GM23338 (cell line): Measurements from ENCODE around the gene ECHDC3. TPM values are rescaled to one million over a fixed set of nuclear protein-coding genes. Genes with fewer than 3 reads are reported as not detected.

Experiments
- ATAC-seq: fragments of 200-7000 bp; cut with Tn5 transposase; 3 replicates; pipeline ENCODE4 v1.9.1; 2020
- DNase-seq: peaks from one replicate; pipeline ENCODE4 v3.0.0-alpha.2; 2015; ENCODE audit warnings: low spot score
- H2AFZ ChIP-seq: fragments of 200-600 bp; sonication (generic); 2 replicates; pipeline ENCODE4 v1.8.0; 2016; ENCODE audit warnings: antibody characterized with exemption, mild to moderate bottlenecking, moderate library complexity
- H3F3A ChIP-seq: fragments of 200-600 bp; sonication (generic); replicated peaks from 2 replicates; pipeline ENCODE4 v1.8.0; 2017; ENCODE audit warnings: antibody characterized with exemption, mixed run types, low read depth
- H3K27ac ChIP-seq: fragments of 200-600 bp; sonication (generic); 2 replicates; pipeline ENCODE4 v1.6.1; 2016; ENCODE audit warnings: low read depth
- H3K27me3 ChIP-seq: fragments of 200-600 bp; sonication (generic); 2 replicates; pipeline ENCODE4 v1.8.0; 2016; ENCODE audit warnings: mild to moderate bottlenecking, mixed run types, moderate library complexity; ENCODE audit not compliant: insufficient read depth
- H3K36me3 ChIP-seq: fragments of 200-600 bp; sonication (generic); 2 replicates; pipeline ENCODE4 v1.8.0; 2016; ENCODE audit warnings: mild to moderate bottlenecking; ENCODE audit not compliant: insufficient read depth
- H3K4me1 ChIP-seq: fragments of 200-600 bp; sonication (generic); 2 replicates; pipeline ENCODE4 v1.8.0; 2016; ENCODE audit warnings: mild to moderate bottlenecking, moderate library complexity; ENCODE audit not compliant: insufficient read depth
- H3K4me2 ChIP-seq: fragments of 200-600 bp; sonication (generic); 2 replicates; pipeline ENCODE4 v1.7.1; 2017; ENCODE audit warnings: mixed run types
- H3K4me3 ChIP-seq: fragments of 200-600 bp; sonication (generic); 2 replicates; pipeline ENCODE4 v1.6.1; 2016; ENCODE audit warnings: mixed run types
- H3K79me2 ChIP-seq: fragments of 200-600 bp; sonication (generic); replicated peaks from 2 replicates; pipeline ENCODE4 v1.8.0; 2017; ENCODE audit warnings: mild to moderate bottlenecking; ENCODE audit not compliant: insufficient read depth
- H3K9me2 ChIP-seq: fragments of 200-600 bp; sonication (generic); 2 replicates; pipeline ENCODE4 v1.8.0; 2017; ENCODE audit not compliant: insufficient read depth
- H4K20me1 ChIP-seq: fragments of 200-600 bp; sonication (generic); replicated peaks from 2 replicates; pipeline ENCODE4 v1.8.0; 2017; ENCODE audit warnings: mild to moderate bottlenecking; ENCODE audit not compliant: insufficient read depth
- H3K27ac Mint-ChIP-seq: 2 replicates; pipeline ENCODE4 v1.8.0; 2020; ENCODE audit warnings: inconsistent platforms, mild to moderate bottlenecking, moderate library complexity, mixed read lengths
- H3K27me3 Mint-ChIP-seq: 3 replicates; pipeline ENCODE4 v1.8.0; 2022; ENCODE audit warnings: low read depth, mild to moderate bottlenecking, moderate library complexity, mixed read lengths, inconsistent platforms; ENCODE audit not compliant: insufficient read depth, poor library complexity
- H3K36me3 Mint-ChIP-seq: 3 replicates; pipeline ENCODE4 v1.8.0; 2021; ENCODE audit warnings: low read depth, mild to moderate bottlenecking, inconsistent platforms, moderate library complexity, mixed read lengths
- H3K4me1 Mint-ChIP-seq: 3 replicates; pipeline ENCODE4 v1.8.0; 2020; ENCODE audit warnings: mild to moderate bottlenecking, inconsistent platforms, mixed read lengths
- H3K4me3 Mint-ChIP-seq: 3 replicates; pipeline ENCODE4 v1.8.0; 2021; ENCODE audit warnings: moderate library complexity, mild to moderate bottlenecking, inconsistent platforms, mixed read lengths
- H3K9me3 Mint-ChIP-seq: 3 replicates; pipeline ENCODE4 v1.8.0; 2020; ENCODE audit warnings: moderate library complexity, mild to moderate bottlenecking, inconsistent platforms, mixed read lengths
- EZH2 ChIP-seq: fragments of 200-600 bp; sonication (generic); IDR thresholded peaks from one replicate; pipeline ENCODE4 v1.8.0; 2017; ENCODE audit warnings: antibody characterized with exemption, mild to moderate bottlenecking, low read depth; ENCODE audit not compliant: unreplicated experiment
- EZH2phosphoT487 ChIP-seq: fragments of 200-600 bp; sonication (generic); IDR thresholded peaks from one replicate; pipeline ENCODE4 v1.8.1; 2018; ENCODE audit warnings: antibody characterized with exemption; ENCODE audit not compliant: unreplicated experiment
- NANOG ChIP-seq: IDR thresholded peaks from 2 replicates; pipeline ENCODE4 v1.6.1; 2016; ENCODE audit warnings: antibody characterized with exemption, borderline replicate concordance
- POLR2AphosphoS5 ChIP-seq: IDR thresholded peaks from 2 replicates; pipeline ENCODE4 v1.6.1; 2016; ENCODE audit warnings: antibody characterized with exemption, low read depth
- ZNF114 ChIP-seq: fragments of 250-450 bp; sonication (Bioruptor Pico); IDR thresholded peaks from 2 replicates; pipeline ENCODE4 v1.5.0; 2020; ENCODE audit warnings: mild to moderate bottlenecking, moderate library complexity
- ZNF331 ChIP-seq: fragments of 250-450 bp; sonication (Bioruptor Pico); IDR thresholded peaks from 2 replicates; pipeline ENCODE4 v1.5.0; 2020; ENCODE audit warnings: low read depth, mild to moderate bottlenecking, moderate library complexity
- polyA plus RNA-seq: library from polyadenylated mRNA; unstranded; fragments of >200 nt; fragmentation: Nextera tagmentation; extraction: Ambion mirVana; gene quantifications from 2 replicates; pipeline ENCODE4 v1.2.1, GENCODE V29; 2016
- total RNA-seq: library from RNA; depleted of rRNA; stranded (reverse); fragments of >200 nt; shearing (Covaris generic); gene quantifications from 2 replicates; pipeline ENCODE4 v1.2.3, GENCODE V29; 2014
- TF ChIP-seq, protein P1 (sequence below): fragments of 250-450 bp; sonication (Bioruptor Pico); IDR thresholded peaks from 2 replicates; pipeline ENCODE4 v1.5.0; 2020; ENCODE audit warnings: mild to moderate bottlenecking, moderate library complexity
- TF ChIP-seq, protein P2 (sequence below), 2 experiments: fragments of 200-600 bp in 1 of 2; sonication (generic) in 1 of 2; conservative IDR thresholded peaks; 2 replicates each; pipeline versions ENCODE4 v1.5.1 to v1.6.1; 2016 to 2017; ENCODE audit warnings: antibody characterized with exemption in 2 of 2, low read depth in 2 of 2, mild to moderate bottlenecking in 2 of 2, moderate library complexity in 1 of 2

ECHDC3 gene
- total and polyA plus RNA-seq, 2 experiments from 2014 or later: 16.3 to 50.1 TPM

DNA sequence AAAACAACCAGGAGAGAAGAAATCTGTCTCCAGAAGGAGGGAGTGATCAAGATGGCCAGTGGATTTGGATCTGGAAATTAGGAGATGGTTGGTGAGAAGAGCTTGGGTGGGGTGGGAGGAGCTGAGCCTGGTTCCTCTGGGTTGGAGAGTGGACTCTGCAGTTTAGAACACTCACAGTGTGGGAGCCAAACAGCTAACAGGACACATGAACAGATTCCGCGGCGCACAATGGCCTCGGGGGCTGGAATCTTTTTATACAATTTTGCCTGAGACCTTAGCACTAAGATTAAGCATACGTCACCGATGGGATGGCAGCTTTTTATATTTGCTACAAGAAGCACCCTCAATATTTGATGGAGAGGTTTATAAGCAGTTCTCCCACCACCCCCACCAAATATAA is 2.9 kb downstream of the ECHDC3 start (continued):
- TF ChIP-seq, protein P1, sequence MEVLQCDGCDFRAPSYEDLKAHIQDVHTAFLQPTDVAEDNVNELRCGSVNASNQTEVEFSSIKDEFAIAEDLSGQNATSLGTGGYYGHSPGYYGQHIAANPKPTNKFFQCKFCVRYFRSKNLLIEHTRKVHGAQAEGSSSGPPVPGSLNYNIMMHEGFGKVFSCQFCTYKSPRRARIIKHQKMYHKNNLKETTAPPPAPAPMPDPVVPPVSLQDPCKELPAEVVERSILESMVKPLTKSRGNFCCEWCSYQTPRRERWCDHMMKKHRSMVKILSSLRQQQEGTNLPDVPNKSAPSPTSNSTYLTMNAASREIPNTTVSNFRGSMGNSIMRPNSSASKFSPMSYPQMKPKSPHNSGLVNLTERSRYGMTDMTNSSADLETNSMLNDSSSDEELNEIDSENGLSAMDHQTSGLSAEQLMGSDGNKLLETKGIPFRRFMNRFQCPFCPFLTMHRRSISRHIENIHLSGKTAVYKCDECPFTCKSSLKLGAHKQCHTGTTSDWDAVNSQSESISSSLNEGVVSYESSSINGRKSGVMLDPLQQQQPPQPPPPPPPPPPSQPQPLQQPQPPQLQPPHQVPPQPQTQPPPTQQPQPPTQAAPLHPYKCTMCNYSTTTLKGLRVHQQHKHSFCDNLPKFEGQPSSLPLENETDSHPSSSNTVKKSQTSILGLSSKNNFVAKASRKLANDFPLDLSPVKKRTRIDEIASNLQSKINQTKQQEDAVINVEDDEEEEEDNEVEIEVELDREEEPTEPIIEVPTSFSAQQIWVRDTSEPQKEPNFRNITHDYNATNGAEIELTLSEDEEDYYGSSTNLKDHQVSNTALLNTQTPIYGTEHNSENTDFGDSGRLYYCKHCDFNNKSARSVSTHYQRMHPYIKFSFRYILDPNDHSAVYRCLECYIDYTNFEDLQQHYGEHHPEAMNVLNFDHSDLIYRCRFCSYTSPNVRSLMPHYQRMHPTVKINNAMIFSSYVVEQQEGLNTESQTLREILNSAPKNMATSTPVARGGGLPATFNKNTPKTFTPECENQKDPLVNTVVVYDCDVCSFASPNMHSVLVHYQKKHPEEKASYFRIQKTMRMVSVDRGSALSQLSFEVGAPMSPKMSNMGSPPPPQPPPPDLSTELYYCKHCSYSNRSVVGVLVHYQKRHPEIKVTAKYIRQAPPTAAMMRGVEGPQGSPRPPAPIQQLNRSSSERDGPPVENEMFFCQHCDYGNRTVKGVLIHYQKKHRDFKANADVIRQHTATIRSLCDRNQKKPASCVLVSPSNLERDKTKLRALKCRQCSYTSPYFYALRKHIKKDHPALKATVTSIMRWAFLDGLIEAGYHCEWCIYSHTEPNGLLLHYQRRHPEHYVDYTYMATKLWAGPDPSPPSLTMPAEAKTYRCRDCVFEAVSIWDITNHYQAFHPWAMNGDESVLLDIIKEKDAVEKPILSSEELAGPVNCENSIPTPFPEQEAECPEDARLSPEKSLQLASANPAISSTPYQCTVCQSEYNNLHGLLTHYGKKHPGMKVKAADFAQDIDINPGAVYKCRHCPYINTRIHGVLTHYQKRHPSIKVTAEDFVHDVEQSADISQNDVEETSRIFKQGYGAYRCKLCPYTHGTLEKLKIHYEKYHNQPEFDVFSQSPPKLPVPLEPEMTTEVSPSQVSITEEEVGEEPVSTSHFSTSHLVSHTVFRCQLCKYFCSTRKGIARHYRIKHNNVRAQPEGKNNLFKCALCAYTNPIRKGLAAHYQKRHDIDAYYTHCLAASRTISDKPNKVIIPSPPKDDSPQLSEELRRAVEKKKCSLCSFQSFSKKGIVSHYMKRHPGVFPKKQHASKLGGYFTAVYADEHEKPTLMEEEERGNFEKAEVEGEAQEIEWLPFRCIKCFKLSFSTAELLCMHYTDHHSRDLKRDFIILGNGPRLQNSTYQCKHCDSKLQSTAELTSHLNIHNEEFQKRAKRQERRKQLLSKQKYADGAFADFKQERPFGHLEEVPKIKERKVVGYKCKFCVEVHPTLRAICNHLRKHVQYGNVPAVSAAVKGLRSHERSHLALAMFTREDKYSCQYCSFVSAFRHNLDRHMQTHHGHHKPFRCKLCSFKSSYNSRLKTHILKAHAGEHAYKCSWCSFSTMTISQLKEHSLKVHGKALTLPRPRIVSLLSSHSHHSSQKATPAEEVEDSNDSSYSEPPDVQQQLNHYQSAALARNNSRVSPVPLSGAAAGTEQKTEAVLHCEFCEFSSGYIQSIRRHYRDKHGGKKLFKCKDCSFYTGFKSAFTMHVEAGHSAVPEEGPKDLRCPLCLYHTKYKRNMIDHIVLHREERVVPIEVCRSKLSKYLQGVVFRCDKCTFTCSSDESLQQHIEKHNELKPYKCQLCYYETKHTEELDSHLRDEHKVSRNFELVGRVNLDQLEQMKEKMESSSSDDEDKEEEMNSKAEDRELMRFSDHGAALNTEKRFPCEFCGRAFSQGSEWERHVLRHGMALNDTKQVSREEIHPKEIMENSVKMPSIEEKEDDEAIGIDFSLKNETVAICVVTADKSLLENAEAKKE: no peak
- TF ChIP-seq EZH2 (no peak), NANOG (no peak), ZNF331 (no peak), ZNF114 (no peak), EZH2phosphoT487 (no peak)
- TF ChIP-seq, protein P2, sequence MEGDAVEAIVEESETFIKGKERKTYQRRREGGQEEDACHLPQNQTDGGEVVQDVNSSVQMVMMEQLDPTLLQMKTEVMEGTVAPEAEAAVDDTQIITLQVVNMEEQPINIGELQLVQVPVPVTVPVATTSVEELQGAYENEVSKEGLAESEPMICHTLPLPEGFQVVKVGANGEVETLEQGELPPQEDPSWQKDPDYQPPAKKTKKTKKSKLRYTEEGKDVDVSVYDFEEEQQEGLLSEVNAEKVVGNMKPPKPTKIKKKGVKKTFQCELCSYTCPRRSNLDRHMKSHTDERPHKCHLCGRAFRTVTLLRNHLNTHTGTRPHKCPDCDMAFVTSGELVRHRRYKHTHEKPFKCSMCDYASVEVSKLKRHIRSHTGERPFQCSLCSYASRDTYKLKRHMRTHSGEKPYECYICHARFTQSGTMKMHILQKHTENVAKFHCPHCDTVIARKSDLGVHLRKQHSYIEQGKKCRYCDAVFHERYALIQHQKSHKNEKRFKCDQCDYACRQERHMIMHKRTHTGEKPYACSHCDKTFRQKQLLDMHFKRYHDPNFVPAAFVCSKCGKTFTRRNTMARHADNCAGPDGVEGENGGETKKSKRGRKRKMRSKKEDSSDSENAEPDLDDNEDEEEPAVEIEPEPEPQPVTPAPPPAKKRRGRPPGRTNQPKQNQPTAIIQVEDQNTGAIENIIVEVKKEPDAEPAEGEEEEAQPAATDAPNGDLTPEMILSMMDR (conservative IDR thresholded peaks at IDR 0.05; ENCODE audit: low read depth in 2 of 2): no peak

DNA sequence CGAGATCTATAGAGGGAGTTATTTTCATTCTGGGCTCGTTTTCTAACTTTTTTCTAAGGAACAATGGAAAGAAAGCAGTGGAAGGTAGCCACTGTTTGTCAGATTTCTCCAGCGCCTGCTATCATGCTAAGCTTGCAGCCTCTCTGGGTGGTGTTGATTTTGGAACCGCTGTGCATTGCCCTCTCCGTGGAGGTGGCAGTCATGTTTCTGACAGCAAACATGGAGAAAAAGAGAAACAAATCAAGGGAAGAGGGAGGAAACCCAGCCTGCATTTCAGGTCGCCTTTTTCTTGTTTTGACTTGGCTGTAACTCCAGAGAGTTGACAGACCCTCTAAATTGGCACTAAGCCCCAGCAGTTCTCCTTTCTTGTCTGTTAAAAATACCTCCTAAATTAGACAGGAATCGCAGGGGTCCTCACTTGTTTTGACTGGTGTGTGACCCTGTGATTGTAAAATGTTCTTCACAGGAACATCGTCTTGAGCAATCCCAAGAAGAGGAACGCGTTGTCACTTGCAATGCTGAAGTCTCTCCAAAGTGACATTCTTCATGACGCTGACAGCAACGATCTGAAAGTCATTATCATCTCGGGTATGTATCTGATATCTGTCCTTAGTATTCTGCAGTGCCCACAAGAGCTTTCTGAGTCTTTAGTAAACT is 4.8 kb downstream of the ECHDC3 start:
- DNase-seq (no peak), ATAC-seq (no peak)
- Histone ChIP-seq H3K27ac (no peak overlapping the region), H4K20me1 (no peaks in the 10 kb centered on the region), H3K4me2 (no peak overlapping the region), H3K79me2 (0 out of 2 replicates have a peak, but pooled peaks cover 3% of the 10 kb centered on the region), H3F3A (no peaks in the 10 kb centered on the region), H3K4me1 (no peaks in the 10 kb centered on the region; the same call in 1 of the 2 replicates), H3K4me3 (no peak overlapping the region), H3K36me3 (peaks cover 8% of the 10 kb centered on the region), H3K9me2 (peaks cover 7% of the 10 kb centered on the region; the same call in 1 of the 2 replicates), H2AFZ (no peak overlapping the region), H3K27me3 (no peaks in the 10 kb centered on the region)
- Mint-ChIP-seq H3K4me1 (peaks cover 4% of the 10 kb centered on the region; the same call in 1 of the 3 replicates), H3K9me3 (0 out of 3 replicates have a peak, but pooled peaks cover under 1% of the 10 kb centered on the region), H3K36me3 (peaks cover 39% of the 10 kb centered on the region), H3K4me3 (no peak overlapping the region), H3K27me3 (peaks cover 8% of the 10 kb centered on the region), H3K27ac (no peak overlapping the region)
- no peak for TF ChIP-seq POLR2AphosphoS5
- no peak for TF ChIP-seq ZNF331
- no peak for TF ChIP-seq NANOG
- no peak for TF ChIP-seq EZH2
